GM23338 (cell line): Measurements from ENCODE around the gene TIRAP. TPM values are rescaled to one million over a fixed set of nuclear protein-coding genes. Genes with fewer than 3 reads are reported as not detected.

Experiments
- ATAC-seq: fragments of 200-7000 bp; cut with Tn5 transposase; 3 replicates; pipeline ENCODE4 v1.9.1; 2020
- DNase-seq: peaks from one replicate; pipeline ENCODE4 v3.0.0-alpha.2; 2015; ENCODE audit warnings: low spot score
- H2AFZ ChIP-seq: fragments of 200-600 bp; sonication (generic); 2 replicates; pipeline ENCODE4 v1.8.0; 2016; ENCODE audit warnings: antibody characterized with exemption, mild to moderate bottlenecking, moderate library complexity
- H3F3A ChIP-seq: fragments of 200-600 bp; sonication (generic); replicated peaks from 2 replicates; pipeline ENCODE4 v1.8.0; 2017; ENCODE audit warnings: antibody characterized with exemption, mixed run types, low read depth
- H3K27ac ChIP-seq: fragments of 200-600 bp; sonication (generic); 2 replicates; pipeline ENCODE4 v1.6.1; 2016; ENCODE audit warnings: low read depth
- H3K27me3 ChIP-seq: fragments of 200-600 bp; sonication (generic); 2 replicates; pipeline ENCODE4 v1.8.0; 2016; ENCODE audit warnings: mild to moderate bottlenecking, mixed run types, moderate library complexity; ENCODE audit not compliant: insufficient read depth
- H3K36me3 ChIP-seq: fragments of 200-600 bp; sonication (generic); 2 replicates; pipeline ENCODE4 v1.8.0; 2016; ENCODE audit warnings: mild to moderate bottlenecking; ENCODE audit not compliant: insufficient read depth
- H3K4me1 ChIP-seq: fragments of 200-600 bp; sonication (generic); 2 replicates; pipeline ENCODE4 v1.8.0; 2016; ENCODE audit warnings: mild to moderate bottlenecking, moderate library complexity; ENCODE audit not compliant: insufficient read depth
- H3K4me2 ChIP-seq: fragments of 200-600 bp; sonication (generic); 2 replicates; pipeline ENCODE4 v1.7.1; 2017; ENCODE audit warnings: mixed run types
- H3K4me3 ChIP-seq: fragments of 200-600 bp; sonication (generic); 2 replicates; pipeline ENCODE4 v1.6.1; 2016; ENCODE audit warnings: mixed run types
- H3K79me2 ChIP-seq: fragments of 200-600 bp; sonication (generic); replicated peaks from 2 replicates; pipeline ENCODE4 v1.8.0; 2017; ENCODE audit warnings: mild to moderate bottlenecking; ENCODE audit not compliant: insufficient read depth
- H3K9me2 ChIP-seq: fragments of 200-600 bp; sonication (generic); 2 replicates; pipeline ENCODE4 v1.8.0; 2017; ENCODE audit not compliant: insufficient read depth
- H4K20me1 ChIP-seq: fragments of 200-600 bp; sonication (generic); replicated peaks from 2 replicates; pipeline ENCODE4 v1.8.0; 2017; ENCODE audit warnings: mild to moderate bottlenecking; ENCODE audit not compliant: insufficient read depth
- H3K27ac Mint-ChIP-seq: 2 replicates; pipeline ENCODE4 v1.8.0; 2020; ENCODE audit warnings: inconsistent platforms, mild to moderate bottlenecking, moderate library complexity, mixed read lengths
- H3K27me3 Mint-ChIP-seq: 3 replicates; pipeline ENCODE4 v1.8.0; 2022; ENCODE audit warnings: low read depth, mild to moderate bottlenecking, moderate library complexity, mixed read lengths, inconsistent platforms; ENCODE audit not compliant: insufficient read depth, poor library complexity
- H3K36me3 Mint-ChIP-seq: 3 replicates; pipeline ENCODE4 v1.8.0; 2021; ENCODE audit warnings: low read depth, mild to moderate bottlenecking, inconsistent platforms, moderate library complexity, mixed read lengths
- H3K4me1 Mint-ChIP-seq: 3 replicates; pipeline ENCODE4 v1.8.0; 2020; ENCODE audit warnings: mild to moderate bottlenecking, inconsistent platforms, mixed read lengths
- H3K4me3 Mint-ChIP-seq: 3 replicates; pipeline ENCODE4 v1.8.0; 2021; ENCODE audit warnings: moderate library complexity, mild to moderate bottlenecking, inconsistent platforms, mixed read lengths
- H3K9me3 Mint-ChIP-seq: 3 replicates; pipeline ENCODE4 v1.8.0; 2020; ENCODE audit warnings: moderate library complexity, mild to moderate bottlenecking, inconsistent platforms, mixed read lengths
- ETS1 ChIP-seq: IDR thresholded peaks from 2 replicates; pipeline ENCODE4 v1.6.1; 2016; ENCODE audit warnings: antibody characterized with exemption
- EZH2phosphoT487 ChIP-seq: fragments of 200-600 bp; sonication (generic); IDR thresholded peaks from one replicate; pipeline ENCODE4 v1.8.1; 2018; ENCODE audit warnings: antibody characterized with exemption; ENCODE audit not compliant: unreplicated experiment
- JUNB ChIP-seq: IDR thresholded peaks from one replicate; pipeline ENCODE4 v1.6.1; 2016; ENCODE audit warnings: antibody characterized with exemption; ENCODE audit not compliant: unreplicated experiment
- REST ChIP-seq: IDR thresholded peaks from one replicate; pipeline ENCODE4 v1.6.1; 2018; ENCODE audit warnings: antibody characterized with exemption; ENCODE audit not compliant: unreplicated experiment
- STAT1 ChIP-seq: IDR thresholded peaks from one replicate; pipeline ENCODE4 v1.6.1; 2016; ENCODE audit warnings: antibody characterized with exemption; ENCODE audit not compliant: unreplicated experiment
- ZNF331 ChIP-seq: fragments of 250-450 bp; sonication (Bioruptor Pico); IDR thresholded peaks from 2 replicates; pipeline ENCODE4 v1.5.0; 2020; ENCODE audit warnings: low read depth, mild to moderate bottlenecking, moderate library complexity
- ZNF462 ChIP-seq: fragments of 250-450 bp; sonication (Bioruptor Pico); IDR thresholded peaks from 2 replicates; pipeline ENCODE4 v1.5.0; 2020; ENCODE audit warnings: mild to moderate bottlenecking, moderate library complexity
- polyA plus RNA-seq: library from polyadenylated mRNA; unstranded; fragments of >200 nt; fragmentation: Nextera tagmentation; extraction: Ambion mirVana; gene quantifications from 2 replicates; pipeline ENCODE4 v1.2.1, GENCODE V29; 2016
- total RNA-seq: library from RNA; depleted of rRNA; stranded (reverse); fragments of >200 nt; shearing (Covaris generic); gene quantifications from 2 replicates; pipeline ENCODE4 v1.2.3, GENCODE V29; 2014

Gene TIRAP
- total and polyA plus RNA-seq, 2 experiments from 2014 or later, result 1.1 to 3.4 TPM

- Mint-ChIP-seq H3K27me3 (no peaks in the 10 kb centered on the region), H3K4me1 (peaks cover 2% of the 10 kb centered on the region; the same call in 1 of the 3 replicates), H3K9me3 (no peaks in the 10 kb centered on the region), H3K4me3 (no peak overlapping the region), H3K27ac (no peak overlapping the region), H3K36me3 (peaks cover 23% of the 10 kb centered on the region)
- Histone ChIP-seq H3K27me3 (no peaks in the 10 kb centered on the region), H3K4me3 (no peak overlapping the region), H4K20me1 (no peaks in the 10 kb centered on the region), H3K79me2 (no peaks in the 10 kb centered on the region), H3K4me1 (no peaks in the 10 kb centered on the region), H3K27ac (no peak overlapping the region), H3K36me3 (no peaks in the 10 kb centered on the region), H3K9me2 (no peaks in the 10 kb centered on the region), H3K4me2 (no peak overlapping the region), H3F3A (no peaks in the 10 kb centered on the region), H2AFZ (no peak overlapping the region)
- DNase-seq, result no peak
- no peak for ATAC-seq
- TF ChIP-seq STAT1 (no peak), JUNB (no peak), ZNF331 (CRISPR knock-in tag) (no peak), REST (no peak), ETS1 (no peak), EZH2phosphoT487 (no peak), ZNF462 (CRISPR knock-in tag) (no peak)
Observed at GRCh38 chr11:126310992-126311310, 28.1 kb downstream of the TIRAP start.
